Measurements from ENCODE around the gene CDK4. TPM values are rescaled to one million over a fixed set of nuclear protein-coding genes. Genes with fewer than 3 reads are reported as not detected.

CDK4 gene
- total and polyA plus RNA-seq, 2 of the 13 experiments (the other 11 are each of a cell fraction or from before 2014, with no cell fraction given) = 191 to 209 TPM

GRCh38 chr12:57765003-57765697 is 13.0 kb upstream of the CDK4 start:
- ChIA-PET POLR2A (interaction anchor here (1.4 kb wide), 1 partner anchor 9 kb away, joined by 9 read pairs; no protein-coding TSS in a partner anchor), CTCF (ENCODE audit: low intra/inter-chr PET ratio, low total read pairs) (interaction anchor here (1.1 to 1.3 kb wide), 2 partner anchors 8 to 140 kb away, joined by 3 to 4 read pairs; no protein-coding TSS in a partner anchor)
- intact Hi-C loops (cut with micrococcal nuclease; ENCODE audit: unreplicated experiment) = no loop called here
- DNase-seq (ENCODE audit: low spot score) (peak; percentile 40), ATAC-seq (peak; percentile 85), FAIRE-seq (no peak)
- H3K79me2 ChIP-seq (ENCODE audit: insufficient read depth, low read length) = no peaks in the 10 kb centered on the region
- in situ Hi-C loops (cut with HindIII; ENCODE audit: extremely low pct_ligation_motif_present, low pct_unique_long_range_greater_than_20kb) = no loop called here
- peak overlapping the region; percentile 50 for H3K9ac ChIP-seq (ENCODE audit: insufficient read depth, low read depth, low read length)
- peaks cover 0 to 6% of the 10 kb centered on the region in 2 experiments; a peak in 1 of 5 replicates for H3K27me3 ChIP-seq (ENCODE audit: control insufficient read depth in 1 of 2, insufficient read depth in 2 of 2, low read length in 2 of 2)
- BruUV-seq (replicated peaks) = no TSS peak
- peak overlapping the region; percentile 53 to 78 (median 60) for H3K4me3 ChIP-seq (replicated peaks in 1 of 3; ENCODE audit: insufficient read depth in 1 of 3, low read depth in 2 of 3, low read length in 3 of 3)
- H4K20me1 ChIP-seq (ENCODE audit: insufficient read depth, low read length) = no peaks in the 10 kb centered on the region
- H2AFZ ChIP-seq (ENCODE audit: low read length) = peak overlapping the region; percentile 8
- H3K4me1 ChIP-seq (ENCODE audit: insufficient read depth, low read length) = peaks cover 37% of the 10 kb centered on the region
- no peak overlapping the region for H3K27ac ChIP-seq (ENCODE audit: extremely low read length, insufficient read depth, low read length)
- peaks cover 11 to 18% of the 10 kb centered on the region in 2 experiments for H3K36me3 ChIP-seq (replicated peaks in 1 of 2; ENCODE audit: control insufficient read depth in 1 of 2, insufficient read depth in 2 of 2, low read length in 2 of 2)
- H3K9me3 ChIP-seq (ENCODE audit: low read length) = no peaks in the 10 kb centered on the region
- 11% methylated on average over 29 of the region's 60 CpGs for WGBS (ENCODE audit: low lambda C conversion rate)
- H3K4me2 ChIP-seq (ENCODE audit: low read depth, low read length) = peak overlapping the region; percentile 95
- 0 out of 2 replicates have a peak, but pooled peaks have one; percentile 18 for TF ChIP-seq THRA (CRISPR knock-in tag; IDR thresholded peaks at IDR 0.05; ENCODE audit: borderline replicate concordance)
- peak; percentile 46 for TF ChIP-seq RBFOX2 (IDR thresholded peaks at IDR 0.05; ENCODE audit: low read depth, low read length)
- no peak for TF ChIP-seq ZC3H4 (CRISPR knock-in tag; IDR thresholded peaks at IDR 0.05; ENCODE audit: borderline replicate concordance)
- no peak for TF ChIP-seq ZNF510 (CRISPR knock-in tag; IDR thresholded peaks at IDR 0.05; ENCODE audit: low read depth)
- no peak for TF ChIP-seq TBX3 (IDR thresholded peaks at IDR 0.05; ENCODE audit: borderline replicate concordance)
- peak; percentile 34; the same call in 1 of the 2 replicates for TF ChIP-seq POGZ (CRISPR knock-in tag; IDR thresholded peaks at IDR 0.05)
- no peak for TF ChIP-seq FOSL1 (CRISPR knock-in tag; IDR thresholded peaks at IDR 0.05; ENCODE audit: borderline replicate concordance)
- TF ChIP-seq, protein P1, sequence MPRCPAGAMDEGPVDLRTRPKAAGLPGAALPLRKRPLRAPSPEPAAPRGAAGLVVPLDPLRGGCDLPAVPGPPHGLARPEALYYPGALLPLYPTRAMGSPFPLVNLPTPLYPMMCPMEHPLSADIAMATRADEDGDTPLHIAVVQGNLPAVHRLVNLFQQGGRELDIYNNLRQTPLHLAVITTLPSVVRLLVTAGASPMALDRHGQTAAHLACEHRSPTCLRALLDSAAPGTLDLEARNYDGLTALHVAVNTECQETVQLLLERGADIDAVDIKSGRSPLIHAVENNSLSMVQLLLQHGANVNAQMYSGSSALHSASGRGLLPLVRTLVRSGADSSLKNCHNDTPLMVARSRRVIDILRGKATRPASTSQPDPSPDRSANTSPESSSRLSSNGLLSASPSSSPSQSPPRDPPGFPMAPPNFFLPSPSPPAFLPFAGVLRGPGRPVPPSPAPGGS (CRISPR knock-in tag; IDR thresholded peaks at IDR 0.05) = no peak
- TF ChIP-seq HOXA3 (CRISPR knock-in tag; IDR thresholded peaks at IDR 0.05) = peak; percentile 36
- no peak for TF ChIP-seq PRPF4 (IDR thresholded peaks at IDR 0.05; ENCODE audit: low read depth, low read length, poor library complexity, severe bottlenecking)
- peak; percentile 10; the same call in 1 of the 2 replicates for TF ChIP-seq KDM3A (CRISPR knock-in tag; IDR thresholded peaks at IDR 0.05; ENCODE audit: low read depth)
- TF ChIP-seq IKZF5 (CRISPR knock-in tag; IDR thresholded peaks at IDR 0.05) = 0 out of 2 replicates have a peak, but pooled peaks have one; percentile 37
- no peak for TF ChIP-seq ZNF251 (CRISPR knock-in tag; IDR thresholded peaks at IDR 0.05)
- no peak for TF ChIP-seq NONO (IDR thresholded peaks at IDR 0.05)
- TF ChIP-seq NONO (CRISPR knock-in tag; conservative IDR thresholded peaks at IDR 0.05) = peak; percentile 73
- TF ChIP-seq ZFP62 (CRISPR knock-in tag; IDR thresholded peaks at IDR 0.05) = no peak
- TF ChIP-seq HOXD1 (CRISPR knock-in tag; IDR thresholded peaks at IDR 0.05) = 0 out of 2 replicates have a peak, but pooled peaks have one; percentile 50
- TF ChIP-seq MBD4 (IDR thresholded peaks at IDR 0.05; ENCODE audit: borderline replicate concordance, low read length) = no peak
- TF ChIP-seq ZNF556 (CRISPR knock-in tag; IDR thresholded peaks at IDR 0.05; ENCODE audit: borderline replicate concordance) = peak; percentile 45; the same call in 1 of the 2 replicates
- TF ChIP-seq GABPB1 (CRISPR knock-in tag; IDR thresholded peaks at IDR 0.05) = peak; percentile 73; the same call in 1 of the 2 replicates
- TF ChIP-seq SRSF9 (IDR thresholded peaks at IDR 0.05; ENCODE audit: borderline replicate concordance, insufficient read depth, low read depth, low read length, poor library complexity, severe bottlenecking) = no peak
